T-helper 2 cell treated with Interferon-gamma antibody and Interleukin-4, amounts not matched to agents 100 ng/mL and 5 ng/mL, for 36 hours (primary cell): ENCODE measurements around the gene SIRT5. TPM values are rescaled to one million over a fixed set of nuclear protein-coding genes. Genes with fewer than 3 reads are reported as not detected.

Experiments used
- total RNA-seq: library from RNA; stranded (reverse); gene quantifications from 2 replicates; pipeline ENCODE4 v1.2.3, GENCODE V29; 2022

SIRT5 gene
- total RNA-seq, 1 donor from 2014 or later: 9.4 TPM

Other genes starting within 250 kb of the SIRT5 start
- gene TBC1D7, start 246.1 kb upstream of the SIRT5 start, total RNA-seq: 22.1 and 22.3 TPM in 2 replicates
- gene GFOD1, start 87.0 kb upstream of the SIRT5 start, total RNA-seq: 5.3 and 5.4 TPM in 2 replicates
- 62.9 and 69.7 TPM in 2 replicates for gene NOL7, start 40.7 kb downstream of the SIRT5 start, total RNA-seq
- gene RANBP9, start 137.2 kb downstream of the SIRT5 start, total RNA-seq: 50.7 and 52.4 TPM in 2 replicates
- gene MCUR1, start 240.0 kb downstream of the SIRT5 start, total RNA-seq: 23.4 and 25.3 TPM in 2 replicates